HL-60 (cell line): Measurements from ENCODE around the gene GBX1.

Experiments used
- DNase-seq, 2 experiments: peaks; one replicate each; pipeline ENCODE4 v3.0.0-alpha.2; 2010 to 2020; ENCODE audit warnings: low read depth in 1 of 2, low spot score in 1 of 2
- H3K27ac ChIP-seq: fragments of 250-450 bp; sonication (Bioruptor Pico); replicated peaks from 2 replicates; pipeline ENCODE4 v1.5.1; 2020; ENCODE audit warnings: mild to moderate bottlenecking, moderate library complexity
- H3K27me3 ChIP-seq: fragments of 250-450 bp; sonication (Bioruptor Pico); 2 replicates; pipeline ENCODE4 v1.5.1; 2021; ENCODE audit warnings: mild to moderate bottlenecking, moderate library complexity; ENCODE audit not compliant: insufficient read depth, poor library complexity, severe bottlenecking
- H3K4me3 ChIP-seq: replicated peaks from 2 replicates; pipeline ENCODE4 v1.5.1; 2011; ENCODE audit warnings: mild to moderate bottlenecking, control low read depth, low read length; ENCODE audit not compliant: insufficient read depth
- GABPA ChIP-seq: IDR thresholded peaks from 2 replicates; pipeline ENCODE4 v1.6.1; 2012; ENCODE audit warnings: low read depth
- POLR2AphosphoS5 ChIP-seq: IDR thresholded peaks from 2 replicates; pipeline ENCODE4 v1.6.1; 2012; ENCODE audit warnings: low read depth
- SPI1 ChIP-seq: IDR thresholded peaks from 2 replicates; pipeline ENCODE4 v1.6.1; 2012; ENCODE audit warnings: low read depth, mild to moderate bottlenecking, borderline replicate concordance
- TF ChIP-seq, protein P1 (sequence below): IDR thresholded peaks from one replicate; pipeline ENCODE4 v1.5.1; 2011; ENCODE audit warnings: low read length, control low read depth, inconsistent platforms; ENCODE audit not compliant: insufficient read depth
- TF ChIP-seq, protein P2 (sequence below): IDR thresholded peaks from 2 replicates; pipeline ENCODE4 v1.6.1; 2012; ENCODE audit warnings: low read depth; ENCODE audit not compliant: insufficient replicate concordance

GBX1 gene

DNA sequence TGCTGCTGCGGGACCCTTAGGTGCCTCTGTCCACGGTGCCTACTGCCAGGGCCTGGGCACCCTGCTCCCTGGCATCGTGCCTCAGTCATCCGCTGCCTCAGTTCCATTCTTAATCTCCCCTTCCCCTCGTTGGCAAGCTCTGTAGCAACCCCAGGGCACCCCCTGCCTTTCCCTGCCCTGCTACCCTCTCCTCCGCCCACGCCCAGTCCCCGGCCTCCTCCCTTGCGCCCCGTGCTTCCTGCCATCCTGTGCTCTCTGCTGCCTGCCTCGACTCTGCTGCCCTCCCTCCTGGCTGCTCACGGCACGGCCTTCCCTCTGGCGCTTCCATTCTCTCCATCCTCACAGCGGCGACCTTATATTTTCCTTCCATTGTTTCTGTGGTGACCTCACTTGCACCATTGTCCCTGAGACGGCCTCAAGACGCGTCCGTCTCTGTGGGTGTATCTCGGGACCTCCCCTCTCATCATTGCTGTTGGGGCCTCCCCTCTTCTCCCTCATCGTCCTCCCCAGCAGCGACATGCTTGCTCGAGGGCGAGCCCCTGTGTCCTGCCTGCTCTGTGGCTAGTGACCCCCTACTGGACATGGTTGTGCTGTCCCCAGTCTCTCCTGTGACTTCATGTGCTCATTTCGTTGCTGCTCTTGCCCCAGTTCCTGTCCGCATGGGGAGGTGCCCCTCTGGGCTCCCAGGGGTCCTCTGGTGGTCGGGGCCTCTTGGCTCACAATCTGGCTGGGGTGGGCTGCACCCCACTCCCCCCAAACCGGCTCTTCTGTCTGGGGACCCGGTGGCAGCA is 45.9 kb downstream of the GBX1 start:
- Histone ChIP-seq H3K27ac (no peak overlapping the region), H3K4me3 (no peak overlapping the region), H3K27me3 (no peaks in the 10 kb centered on the region)
- TF ChIP-seq SPI1: no peak
- TF ChIP-seq, protein P1, sequence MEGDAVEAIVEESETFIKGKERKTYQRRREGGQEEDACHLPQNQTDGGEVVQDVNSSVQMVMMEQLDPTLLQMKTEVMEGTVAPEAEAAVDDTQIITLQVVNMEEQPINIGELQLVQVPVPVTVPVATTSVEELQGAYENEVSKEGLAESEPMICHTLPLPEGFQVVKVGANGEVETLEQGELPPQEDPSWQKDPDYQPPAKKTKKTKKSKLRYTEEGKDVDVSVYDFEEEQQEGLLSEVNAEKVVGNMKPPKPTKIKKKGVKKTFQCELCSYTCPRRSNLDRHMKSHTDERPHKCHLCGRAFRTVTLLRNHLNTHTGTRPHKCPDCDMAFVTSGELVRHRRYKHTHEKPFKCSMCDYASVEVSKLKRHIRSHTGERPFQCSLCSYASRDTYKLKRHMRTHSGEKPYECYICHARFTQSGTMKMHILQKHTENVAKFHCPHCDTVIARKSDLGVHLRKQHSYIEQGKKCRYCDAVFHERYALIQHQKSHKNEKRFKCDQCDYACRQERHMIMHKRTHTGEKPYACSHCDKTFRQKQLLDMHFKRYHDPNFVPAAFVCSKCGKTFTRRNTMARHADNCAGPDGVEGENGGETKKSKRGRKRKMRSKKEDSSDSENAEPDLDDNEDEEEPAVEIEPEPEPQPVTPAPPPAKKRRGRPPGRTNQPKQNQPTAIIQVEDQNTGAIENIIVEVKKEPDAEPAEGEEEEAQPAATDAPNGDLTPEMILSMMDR: no peak
- no peak for TF ChIP-seq POLR2AphosphoS5
- TF ChIP-seq, protein P2, sequence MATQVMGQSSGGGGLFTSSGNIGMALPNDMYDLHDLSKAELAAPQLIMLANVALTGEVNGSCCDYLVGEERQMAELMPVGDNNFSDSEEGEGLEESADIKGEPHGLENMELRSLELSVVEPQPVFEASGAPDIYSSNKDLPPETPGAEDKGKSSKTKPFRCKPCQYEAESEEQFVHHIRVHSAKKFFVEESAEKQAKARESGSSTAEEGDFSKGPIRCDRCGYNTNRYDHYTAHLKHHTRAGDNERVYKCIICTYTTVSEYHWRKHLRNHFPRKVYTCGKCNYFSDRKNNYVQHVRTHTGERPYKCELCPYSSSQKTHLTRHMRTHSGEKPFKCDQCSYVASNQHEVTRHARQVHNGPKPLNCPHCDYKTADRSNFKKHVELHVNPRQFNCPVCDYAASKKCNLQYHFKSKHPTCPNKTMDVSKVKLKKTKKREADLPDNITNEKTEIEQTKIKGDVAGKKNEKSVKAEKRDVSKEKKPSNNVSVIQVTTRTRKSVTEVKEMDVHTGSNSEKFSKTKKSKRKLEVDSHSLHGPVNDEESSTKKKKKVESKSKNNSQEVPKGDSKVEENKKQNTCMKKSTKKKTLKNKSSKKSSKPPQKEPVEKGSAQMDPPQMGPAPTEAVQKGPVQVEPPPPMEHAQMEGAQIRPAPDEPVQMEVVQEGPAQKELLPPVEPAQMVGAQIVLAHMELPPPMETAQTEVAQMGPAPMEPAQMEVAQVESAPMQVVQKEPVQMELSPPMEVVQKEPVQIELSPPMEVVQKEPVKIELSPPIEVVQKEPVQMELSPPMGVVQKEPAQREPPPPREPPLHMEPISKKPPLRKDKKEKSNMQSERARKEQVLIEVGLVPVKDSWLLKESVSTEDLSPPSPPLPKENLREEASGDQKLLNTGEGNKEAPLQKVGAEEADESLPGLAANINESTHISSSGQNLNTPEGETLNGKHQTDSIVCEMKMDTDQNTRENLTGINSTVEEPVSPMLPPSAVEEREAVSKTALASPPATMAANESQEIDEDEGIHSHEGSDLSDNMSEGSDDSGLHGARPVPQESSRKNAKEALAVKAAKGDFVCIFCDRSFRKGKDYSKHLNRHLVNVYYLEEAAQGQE: no peak
- no peak for TF ChIP-seq GABPA
- no peak for DNase-seq

DNA sequence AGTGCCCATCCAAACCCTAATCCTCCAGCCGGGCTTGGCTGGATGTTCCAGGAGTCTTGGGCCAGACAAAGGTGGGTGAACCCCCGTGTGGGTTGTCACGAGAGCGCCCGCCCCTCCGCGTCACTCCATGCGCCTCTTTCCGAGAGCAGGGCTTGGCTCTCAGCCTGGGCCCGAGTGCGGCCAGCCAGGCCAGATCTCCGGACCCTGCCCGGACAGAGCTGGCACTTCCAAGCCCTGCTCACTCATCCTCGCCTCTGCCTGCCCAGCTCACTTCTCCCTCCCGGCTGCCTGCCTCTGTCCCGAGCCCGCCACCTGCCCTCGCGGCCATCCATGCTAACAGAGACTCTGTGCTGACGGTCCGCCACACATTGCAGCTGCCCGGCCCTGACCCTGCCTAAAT is 46.6 kb downstream of the GBX1 start:
- Histone ChIP-seq H3K27ac (no peak overlapping the region), H3K27me3 (no peaks in the 10 kb centered on the region), H3K4me3 (no peak overlapping the region)
- no peak for TF ChIP-seq POLR2AphosphoS5
- no peak for TF ChIP-seq SPI1
- TF ChIP-seq GABPA: no peak
- TF ChIP-seq, protein P2: no peak
- TF ChIP-seq, protein P1: no peak
- no peak for DNase-seq

DNA sequence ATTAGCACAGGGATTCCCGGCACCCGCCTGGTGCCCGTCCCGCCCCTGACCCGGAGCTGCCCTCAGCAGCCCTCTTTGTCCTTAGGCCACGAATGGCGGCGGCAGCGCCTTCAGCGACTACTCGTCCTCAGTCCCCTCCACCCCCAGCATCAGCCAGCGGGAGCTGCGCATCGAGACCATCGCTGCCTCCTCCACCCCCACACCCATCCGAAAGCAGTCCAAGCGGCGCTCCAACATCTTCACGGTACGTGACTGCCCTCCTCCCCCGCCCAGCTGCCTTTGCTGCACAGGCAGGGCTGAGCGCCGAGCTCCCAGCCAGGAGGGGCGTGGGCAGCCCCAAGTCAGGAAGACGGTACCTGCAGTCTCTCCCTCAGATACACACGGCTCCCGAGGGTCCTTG is 47.6 kb downstream of the GBX1 start:
- Histone ChIP-seq H3K27me3 (no peaks in the 10 kb centered on the region), H3K4me3 (no peak overlapping the region), H3K27ac (no peak overlapping the region)
- no peak for DNase-seq
- TF ChIP-seq SPI1: no peak
- TF ChIP-seq, protein P1: no peak
- TF ChIP-seq, protein P2: no peak
- TF ChIP-seq GABPA: no peak
